Measurements from ENCODE around the gene PRKAG2.

The PRKAG2 gene

DNA sequence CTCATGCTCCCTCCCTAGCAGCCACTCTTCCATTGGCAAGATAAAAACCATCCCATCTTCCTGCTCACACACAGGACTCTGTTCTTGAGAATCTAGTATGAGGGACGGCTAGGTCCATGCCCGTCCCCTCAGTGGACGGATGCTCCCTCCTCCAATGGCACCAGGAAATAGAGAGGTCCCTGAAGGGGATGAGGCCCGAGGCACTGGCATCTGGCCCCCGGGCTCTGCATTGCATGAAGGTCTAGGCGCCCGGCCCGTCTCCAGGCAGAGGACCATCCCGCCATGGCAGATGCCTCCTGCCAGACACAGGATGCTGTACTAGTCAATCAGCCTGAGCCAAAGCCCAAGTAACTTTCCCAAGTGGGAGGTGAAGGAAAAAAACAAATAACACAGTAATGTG lies 15.0 kb downstream of the PRKAG2 start:
- Histone ChIP-seq H3K4me3 (ENCODE audit: low read depth in 1 of 2, low read length in 1 of 2) (no peak overlapping the region), H3K27ac (no peak overlapping the region), H3K9me3 (no peaks in the 10 kb centered on the region), H3K27me3 (no peaks in the 10 kb centered on the region), H3K4me1 (ENCODE audit: control insufficient read depth in 1 of 2, insufficient read depth in 1 of 2, low read depth in 1 of 2, low read length in 1 of 2) (no peaks in the 10 kb centered on the region), H3K36me3 (no peaks in the 10 kb centered on the region)
- TF ChIP-seq CTCF (IDR thresholded peaks at IDR 0.05), result no peak

- no peak for TF ChIP-seq CTCF (IDR thresholded peaks at IDR 0.05)
- Histone ChIP-seq H3K9me3 (no peaks in the 10 kb centered on the region), H3K36me3 (no peaks in the 10 kb centered on the region), H3K27ac (no peak overlapping the region), H3K4me3 (ENCODE audit: low read depth in 1 of 2, low read length in 1 of 2) (no peak overlapping the region), H3K4me1 (ENCODE audit: control insufficient read depth in 1 of 2, insufficient read depth in 1 of 2, low read depth in 1 of 2, low read length in 1 of 2) (no peaks in the 10 kb centered on the region), H3K27me3 (no peaks in the 10 kb centered on the region)
Observed at GRCh38 chr7:151860771-151861170, 16.1 kb downstream of the PRKAG2 start.

DNA sequence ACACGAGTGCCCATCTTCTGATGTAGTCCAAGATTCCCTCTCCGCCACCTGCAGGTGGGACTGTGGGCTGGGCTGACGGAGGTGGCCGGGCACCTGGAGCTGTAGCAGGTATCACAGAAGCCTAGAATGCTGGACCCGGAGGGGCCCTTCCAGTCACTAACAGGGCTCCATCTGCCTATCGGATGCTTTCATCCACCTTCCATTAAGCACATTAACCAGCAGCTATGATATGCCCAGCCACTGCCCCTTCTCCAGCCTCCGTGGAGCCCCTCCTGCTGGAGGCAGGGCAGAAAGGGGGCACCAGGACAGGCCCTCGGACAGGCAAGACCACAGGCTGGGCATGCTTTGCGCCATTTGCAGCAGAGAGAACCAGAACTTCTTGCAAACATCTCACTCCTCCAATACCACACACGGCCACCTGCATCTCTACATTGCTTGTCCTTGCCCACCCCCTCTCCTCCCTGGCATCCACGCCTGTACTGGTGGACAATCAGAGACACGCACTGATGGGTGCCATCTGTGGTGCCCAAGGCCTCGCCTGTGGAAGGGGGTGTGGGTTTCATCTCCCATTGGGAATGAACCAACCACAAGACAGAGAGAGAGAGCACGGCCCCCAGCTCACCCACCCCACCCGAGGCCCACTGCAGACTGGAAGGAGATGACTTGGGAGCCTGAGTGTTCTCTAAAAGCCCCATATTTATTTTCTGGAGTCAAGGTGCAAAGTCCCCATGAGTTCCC lies 16.8 kb downstream of the PRKAG2 start:
- H3K4me1 ChIP-seq (ENCODE audit: control insufficient read depth in 1 of 2, insufficient read depth in 1 of 2, low read depth in 1 of 2, low read length in 1 of 2), result no peaks in the 10 kb centered on the region
- H3K9me3 ChIP-seq, result no peaks in the 10 kb centered on the region
- no peaks in the 10 kb centered on the region for H3K27me3 ChIP-seq
- TF ChIP-seq CTCF (IDR thresholded peaks at IDR 0.05), result no peak
- H3K4me3 ChIP-seq (ENCODE audit: low read depth in 1 of 2, low read length in 1 of 2), result no peak overlapping the region
- no peaks in the 10 kb centered on the region for H3K36me3 ChIP-seq
- H3K27ac ChIP-seq, result no peak overlapping the region

- Histone ChIP-seq H3K9me3 (no peaks in the 10 kb centered on the region), H3K27ac (no peak overlapping the region), H3K27me3 (no peaks in the 10 kb centered on the region), H3K4me3 (ENCODE audit: low read depth in 1 of 2, low read length in 1 of 2) (no peak overlapping the region), H3K4me1 (ENCODE audit: control insufficient read depth in 1 of 2, insufficient read depth in 1 of 2, low read depth in 1 of 2, low read length in 1 of 2) (no peaks in the 10 kb centered on the region), H3K36me3 (no peaks in the 10 kb centered on the region)
- TF ChIP-seq CTCF (IDR thresholded peaks at IDR 0.05), result no peak
Observed at GRCh38 chr7:151859111-151859947, 17.6 kb downstream of the PRKAG2 start.

DNA sequence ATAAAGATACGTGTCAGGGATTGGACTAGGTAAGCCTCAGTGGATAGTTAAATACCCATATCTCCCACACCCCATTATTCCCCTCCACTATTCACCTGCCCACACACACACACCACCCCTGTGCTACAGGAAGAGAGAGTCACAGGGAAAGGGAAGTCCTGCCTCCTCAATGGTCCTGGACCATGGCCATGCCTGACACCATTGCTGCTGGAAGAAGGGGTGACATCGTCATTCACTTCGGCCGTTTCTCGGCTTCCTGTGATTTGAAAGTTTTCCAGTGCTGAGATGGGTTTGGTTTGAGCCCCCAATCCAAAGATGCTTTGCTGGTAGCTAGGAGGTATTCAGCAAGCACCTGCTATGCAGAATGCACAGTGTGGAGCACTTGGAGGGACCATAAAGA lies 18.5 kb downstream of the PRKAG2 start:
- Histone ChIP-seq H3K9me3 (no peaks in the 10 kb centered on the region), H3K27me3 (no peaks in the 10 kb centered on the region), H3K36me3 (no peaks in the 10 kb centered on the region), H3K27ac (no peak overlapping the region), H3K4me3 (ENCODE audit: low read depth in 1 of 2, low read length in 1 of 2) (no peak overlapping the region), H3K4me1 (ENCODE audit: control insufficient read depth in 1 of 2, insufficient read depth in 1 of 2, low read depth in 1 of 2, low read length in 1 of 2) (no peaks in the 10 kb centered on the region)
- no peak for TF ChIP-seq CTCF (IDR thresholded peaks at IDR 0.05)

Data from neutrophil (primary cell).